HepG2 (cell line): ENCODE data around the gene MCEE. TPM values are rescaled to one million over a fixed set of nuclear protein-coding genes. Genes with fewer than 3 reads are reported as not detected.
A peak's percentile ranks its signal among the peaks of the same experiment; 100 is the strongest.

Experiments
- ADNP ChIP-seq: sonication (generic); formaldehyde crosslinking; IDR thresholded peaks from 2 replicates; pipeline ENCODE4 v1.4.0; 2020; ENCODE audit warnings: missing genetic modification reagents
- NR3C1 ChIP-seq: sonication (generic); formaldehyde crosslinking; IDR thresholded peaks from 2 replicates; pipeline ENCODE4 v1.4.0; 2020; ENCODE audit warnings: missing genetic modification reagents
- RERE ChIP-seq: IDR thresholded peaks from 2 replicates; pipeline ENCODE4 v1.6.1; 2016; ENCODE audit warnings: low read depth, missing genetic modification reagents, missing compliant biosample characterization
- SIN3B ChIP-seq: fragments of 150-350 bp; IDR thresholded peaks from 2 replicates; pipeline ENCODE4 v1.6.1; 2014; ENCODE audit warnings: low read length
- SNAPC5 ChIP-seq: sonication (generic); formaldehyde crosslinking; IDR thresholded peaks from 2 replicates; pipeline ENCODE4 v1.8.1; 2023; ENCODE audit warnings: mild to moderate bottlenecking, missing genetic modification reagents, borderline replicate concordance
- SP1 ChIP-seq, 2 experiments: fragments of 450-650 bp in 1 of 2; sonication (generic) in 1 of 2; formaldehyde crosslinking in 1 of 2; IDR thresholded peaks; 2 replicates each; pipeline versions ENCODE4 v1.4.0 to v1.6.1; 2016 to 2020; ENCODE audit warnings: missing genetic modification reagents in 1 of 2
- SSRP1 ChIP-seq: IDR thresholded peaks from 2 replicates; pipeline ENCODE4 v1.6.1; 2016; ENCODE audit warnings: control low read depth
- TARDBP ChIP-seq: sonication (generic); formaldehyde crosslinking; IDR thresholded peaks from 2 replicates; pipeline ENCODE4 v1.8.0; 2022; ENCODE audit warnings: mild to moderate bottlenecking, missing genetic modification reagents
- YEATS2 ChIP-seq: sonication (generic); formaldehyde crosslinking; IDR thresholded peaks from 2 replicates; pipeline ENCODE4 v1.4.0; 2020; ENCODE audit warnings: missing genetic modification reagents, borderline replicate concordance
- ZFY ChIP-seq: sonication (generic); formaldehyde crosslinking; IDR thresholded peaks from 2 replicates; pipeline ENCODE4 v1.4.0; 2020; ENCODE audit warnings: missing genetic modification reagents
- ZNF337 ChIP-seq: sonication (generic); formaldehyde crosslinking; IDR thresholded peaks from 2 replicates; pipeline ENCODE4 v1.5.1; 2020; ENCODE audit warnings: missing genetic modification reagents, low read depth, mild to moderate bottlenecking, borderline replicate concordance
- ZNF431 ChIP-seq: sonication (generic); formaldehyde crosslinking; IDR thresholded peaks from 2 replicates; pipeline ENCODE4 v1.9.0; 2022; ENCODE audit warnings: missing genetic modification reagents, low read depth, mild to moderate bottlenecking, borderline replicate concordance
- ZNF432 ChIP-seq: sonication (generic); formaldehyde crosslinking; IDR thresholded peaks from 2 replicates; pipeline ENCODE4 v1.5.0; 2020; ENCODE audit warnings: missing genetic modification reagents, mild to moderate bottlenecking, borderline replicate concordance
- ZNF460 ChIP-seq: sonication (generic); formaldehyde crosslinking; IDR thresholded peaks from 2 replicates; pipeline ENCODE4 v1.5.1; 2020; ENCODE audit warnings: missing genetic modification reagents, mild to moderate bottlenecking, borderline replicate concordance
- ZNF670 ChIP-seq: sonication (generic); formaldehyde crosslinking; IDR thresholded peaks from 2 replicates; pipeline ENCODE4 v1.8.0; 2022; ENCODE audit warnings: mild to moderate bottlenecking, missing genetic modification reagents, borderline replicate concordance
- ZNF772 ChIP-seq: sonication (generic); formaldehyde crosslinking; IDR thresholded peaks from 2 replicates; pipeline ENCODE4 v1.5.0; 2020; ENCODE audit warnings: mild to moderate bottlenecking, missing genetic modification reagents
- ZXDC ChIP-seq: sonication (generic); formaldehyde crosslinking; IDR thresholded peaks from 2 replicates; pipeline ENCODE4 v1.5.0; 2020; ENCODE audit warnings: mild to moderate bottlenecking, missing genetic modification reagents
- polyA plus RNA-seq, 8 experiments: library from polyadenylated mRNA; depleted of rRNA in 3 of 8; stranded (reverse) in 7 of 8; unstranded in 1 of 8; fragments of >200 nt; fragmentation: Illumina TruSeq in 4 of 8; extraction: Trizol in 4 of 8; gene quantifications; 2 replicates each; pipeline versions ENCODE4 v1.2.1 to v1.2.3, GENCODE V29; 2011 to 2016; ENCODE audit warnings: low read depth in 4 of 8, missing spikeins in 1 of 8, mixed read lengths in 1 of 8; ENCODE audit not compliant: insufficient read depth in 1 of 8
- total RNA-seq, 5 experiments: library from RNA; depleted of rRNA; stranded (reverse); fragments of >200 nt; fragmentation: Illumina TruSeq; extraction: Trizol; gene quantifications; 2 replicates each; pipeline ENCODE4 v1.2.3, GENCODE V29; 2016; ENCODE audit warnings: low read depth in 1 of 5
- TF ChIP-seq, protein P1 (sequence below): sonication (generic); formaldehyde crosslinking; IDR thresholded peaks from 2 replicates; pipeline ENCODE4 v1.4.0; 2020; ENCODE audit warnings: missing genetic modification reagents, borderline replicate concordance

MCEE gene
- total and polyA plus RNA-seq, 2 of the 13 experiments (the other 11 are each of a cell fraction or from before 2014, with no cell fraction given): 32.0 to 66.9 TPM

GRCh38 chr2:71129902-71130151, 202 bp downstream of the MCEE start (continued):
- TF ChIP-seq SP1 (IDR thresholded peaks at IDR 0.05) (no peak), SP1 (CRISPR knock-in tag; IDR thresholded peaks at IDR 0.05) (no peak), SNAPC5 (CRISPR knock-in tag) (no peak), ZFY (CRISPR knock-in tag) (no peak), ZNF670 (no peak), SIN3B (0 out of 2 replicates have a peak, but pooled peaks have one; percentile 14), ZNF431 (CRISPR knock-in tag) (peak; percentile 54; the same call in 1 of the 2 replicates), ZNF337 (CRISPR knock-in tag) (0 out of 2 replicates have a peak, but pooled peaks have one; percentile 21), ZNF772 (no peak), TARDBP (CRISPR knock-in tag) (no peak), NR3C1 (no peak; the same call in 1 of the 2 replicates), YEATS2 (CRISPR knock-in tag) (no peak), ADNP (no peak), ZXDC (no peak; the same call in 1 of the 2 replicates), RERE (CRISPR knock-in tag) (no peak), ZNF432 (CRISPR knock-in tag) (no peak), SSRP1 (CRISPR knock-in tag) (no peak), ZNF460 (no peak; the same call in 1 of the 2 replicates)
- TF ChIP-seq, protein P1, sequence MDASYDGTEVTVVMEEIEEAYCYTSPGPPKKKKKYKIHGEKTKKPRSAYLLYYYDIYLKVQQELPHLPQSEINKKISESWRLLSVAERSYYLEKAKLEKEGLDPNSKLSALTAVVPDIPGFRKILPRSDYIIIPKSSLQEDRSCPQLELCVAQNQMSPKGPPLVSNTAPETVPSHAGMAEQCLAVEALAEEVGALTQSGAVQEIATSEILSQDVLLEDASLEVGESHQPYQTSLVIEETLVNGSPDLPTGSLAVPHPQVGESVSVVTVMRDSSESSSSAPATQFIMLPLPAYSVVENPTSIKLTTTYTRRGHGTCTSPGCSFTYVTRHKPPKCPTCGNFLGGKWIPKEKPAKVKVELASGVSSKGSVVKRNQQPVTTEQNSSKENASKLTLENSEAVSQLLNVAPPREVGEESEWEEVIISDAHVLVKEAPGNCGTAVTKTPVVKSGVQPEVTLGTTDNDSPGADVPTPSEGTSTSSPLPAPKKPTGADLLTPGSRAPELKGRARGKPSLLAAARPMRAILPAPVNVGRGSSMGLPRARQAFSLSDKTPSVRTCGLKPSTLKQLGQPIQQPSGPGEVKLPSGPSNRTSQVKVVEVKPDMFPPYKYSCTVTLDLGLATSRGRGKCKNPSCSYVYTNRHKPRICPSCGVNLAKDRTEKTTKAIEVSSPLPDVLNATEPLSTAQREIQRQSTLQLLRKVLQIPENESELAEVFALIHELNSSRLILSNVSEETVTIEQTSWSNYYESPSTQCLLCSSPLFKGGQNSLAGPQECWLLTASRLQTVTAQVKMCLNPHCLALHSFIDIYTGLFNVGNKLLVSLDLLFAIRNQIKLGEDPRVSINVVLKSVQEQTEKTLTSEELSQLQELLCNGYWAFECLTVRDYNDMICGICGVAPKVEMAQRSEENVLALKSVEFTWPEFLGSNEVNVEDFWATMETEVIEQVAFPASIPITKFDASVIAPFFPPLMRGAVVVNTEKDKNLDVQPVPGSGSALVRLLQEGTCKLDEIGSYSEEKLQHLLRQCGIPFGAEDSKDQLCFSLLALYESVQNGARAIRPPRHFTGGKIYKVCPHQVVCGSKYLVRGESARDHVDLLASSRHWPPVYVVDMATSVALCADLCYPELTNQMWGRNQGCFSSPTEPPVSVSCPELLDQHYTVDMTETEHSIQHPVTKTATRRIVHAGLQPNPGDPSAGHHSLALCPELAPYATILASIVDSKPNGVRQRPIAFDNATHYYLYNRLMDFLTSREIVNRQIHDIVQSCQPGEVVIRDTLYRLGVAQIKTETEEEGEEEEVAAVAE (CRISPR knock-in tag): no peak
